DOHH2 (cell line): ENCODE measurements around the gene USP30.
A peak's percentile ranks its signal among the peaks of the same experiment; 100 is the strongest.

ENCODE experiments used
- H3F3A ChIP-seq: fragments of 200-600 bp; sonication (generic), shearing (Covaris generic); 2 replicates; pipeline ENCODE4 v1.6.0; 2016; ENCODE audit warnings: antibody characterized with exemption, mild to moderate bottlenecking; ENCODE audit not compliant: control insufficient read depth, insufficient read depth
- H3K27ac ChIP-seq: fragments of 200-600 bp; sonication (generic); 2 replicates; pipeline ENCODE4 v1.5.1; 2014; ENCODE audit warnings: low read depth, mild to moderate bottlenecking, low read length, moderate library complexity
- H3K27me3 ChIP-seq: fragments of 200-600 bp; sonication (generic); 2 replicates; pipeline ENCODE4 v1.6.1; 2014; ENCODE audit warnings: mild to moderate bottlenecking, low read length, mixed read lengths; ENCODE audit not compliant: control insufficient read depth
- H3K36me3 ChIP-seq: fragments of 200-600 bp; sonication (generic); 2 replicates; pipeline ENCODE4 v1.6.1; 2014; ENCODE audit warnings: mild to moderate bottlenecking, low read length, moderate library complexity, mixed read lengths; ENCODE audit not compliant: control insufficient read depth
- H3K4me1 ChIP-seq: fragments of 200-600 bp; sonication (generic); 2 replicates; pipeline ENCODE4 v1.6.1; 2014; ENCODE audit warnings: mild to moderate bottlenecking, low read length, mixed read lengths; ENCODE audit not compliant: control insufficient read depth
- H3K4me2 ChIP-seq: fragments of 200-600 bp; sonication (generic); 2 replicates; pipeline ENCODE4 v1.6.0; 2014; ENCODE audit warnings: mild to moderate bottlenecking, low read length, moderate library complexity
- H3K4me3 ChIP-seq: fragments of 200-600 bp; sonication (generic); 2 replicates; pipeline ENCODE4 v1.5.1; 2014; ENCODE audit warnings: mild to moderate bottlenecking, low read length, mixed read lengths
- H3K79me2 ChIP-seq: fragments of 200-600 bp; sonication (generic); 2 replicates; pipeline ENCODE4 v1.6.1; 2014; ENCODE audit warnings: mild to moderate bottlenecking, low read length, mixed read lengths; ENCODE audit not compliant: control insufficient read depth
- H3K9me2 ChIP-seq: fragments of 200-600 bp; sonication (generic); replicated peaks from 2 replicates; pipeline ENCODE4 v1.6.1; 2014; ENCODE audit warnings: mild to moderate bottlenecking, low read length, mixed read lengths; ENCODE audit not compliant: control insufficient read depth
- H3K9me3 ChIP-seq: fragments of 200-600 bp; sonication (generic); 2 replicates; pipeline ENCODE4 v1.6.1; 2014; ENCODE audit warnings: antibody characterized with exemption, low read length, mixed read lengths; ENCODE audit not compliant: control insufficient read depth, insufficient read depth
- H4K20me1 ChIP-seq: fragments of 200-600 bp; sonication (generic); 2 replicates; pipeline ENCODE4 v1.6.0; 2014; ENCODE audit warnings: low read depth, mild to moderate bottlenecking, antibody characterized with exemption, low read length, moderate library complexity; ENCODE audit not compliant: control insufficient read depth, insufficient read depth
- EZH2phosphoT487 ChIP-seq: fragments of 200-600 bp; sonication (generic); IDR thresholded peaks from 2 replicates; pipeline ENCODE4 v1.6.1; 2017; ENCODE audit warnings: borderline replicate concordance, mild to moderate bottlenecking, antibody characterized with exemption, low read length, moderate library complexity, mixed read lengths
- TF ChIP-seq, protein P1 (sequence below): fragments of 200-600 bp; sonication (generic); IDR thresholded peaks from one replicate; pipeline ENCODE4 v1.5.1; 2014; ENCODE audit warnings: antibody characterized with exemption, mild to moderate bottlenecking, low read depth, low read length; ENCODE audit not compliant: poor library complexity, severe bottlenecking

USP30 gene

DNA sequence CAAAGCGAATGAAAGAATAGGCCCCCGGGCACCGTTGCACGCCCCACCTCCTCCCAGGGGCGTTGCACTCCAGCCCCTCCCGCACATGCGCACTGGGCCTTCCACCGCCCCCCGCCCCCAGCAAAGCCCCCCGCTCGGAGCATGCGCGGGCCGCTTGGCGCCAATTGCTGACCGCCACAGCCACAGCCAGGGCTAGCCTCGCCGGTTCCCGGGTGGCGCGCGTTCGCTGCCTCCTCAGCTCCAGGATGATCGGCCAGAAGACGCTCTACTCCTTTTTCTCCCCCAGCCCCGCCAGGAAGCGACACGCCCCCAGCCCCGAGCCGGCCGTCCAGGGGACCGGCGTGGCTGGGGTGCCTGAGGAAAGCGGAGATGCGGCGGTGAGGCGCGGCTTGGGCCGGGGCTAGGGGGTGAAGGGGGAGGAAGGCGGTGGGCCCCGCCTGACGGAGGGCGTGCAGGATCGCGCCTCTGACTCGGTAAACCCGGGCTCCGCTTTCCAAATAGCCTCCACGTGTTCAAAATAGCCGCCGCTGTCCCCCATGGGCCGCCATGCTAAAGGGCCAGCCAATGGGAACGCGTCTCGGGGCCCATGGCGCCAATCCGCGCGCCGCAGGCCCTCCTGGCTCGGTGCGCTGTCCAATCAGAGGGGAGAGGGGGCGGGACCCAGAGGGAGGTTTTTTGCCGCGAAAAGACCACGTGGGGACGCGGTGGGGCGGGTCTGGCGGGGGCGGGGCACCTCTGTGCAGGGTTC, 45.2 kb downstream of the USP30 start, which contains the start of gene UNG:
Gene UNG (plus strand): TSS at position 163 of the 748 bp plus-strand sequence. CDS start 83 bp downstream, at position 246.
- Histone ChIP-seq H3K4me2 (peak within 1 kb of the TSS; percentile 93), H3K4me1 (peaks cover 33% of the 10 kb centered on the region), H3K36me3 (peaks cover 42% of the 10 kb centered on the region), H3K27ac (peak within 1 kb of the TSS; percentile 72), H4K20me1 (peaks cover 11% of the 10 kb centered on the region; the same call in 1 of the 2 replicates), H3K9me3 (no peaks in the 10 kb centered on the region), H3K79me2 (peaks cover 30% of the 10 kb centered on the region), H3K9me2 (no peaks in the 10 kb centered on the region), H3K27me3 (no peaks in the 10 kb centered on the region), H3F3A (peaks cover 3% of the 10 kb centered on the region; the same call in 1 of the 2 replicates), H3K4me3 (peak within 1 kb of the TSS; percentile 97)
- TF ChIP-seq EZH2phosphoT487 = no peak
- TF ChIP-seq, protein P1, sequence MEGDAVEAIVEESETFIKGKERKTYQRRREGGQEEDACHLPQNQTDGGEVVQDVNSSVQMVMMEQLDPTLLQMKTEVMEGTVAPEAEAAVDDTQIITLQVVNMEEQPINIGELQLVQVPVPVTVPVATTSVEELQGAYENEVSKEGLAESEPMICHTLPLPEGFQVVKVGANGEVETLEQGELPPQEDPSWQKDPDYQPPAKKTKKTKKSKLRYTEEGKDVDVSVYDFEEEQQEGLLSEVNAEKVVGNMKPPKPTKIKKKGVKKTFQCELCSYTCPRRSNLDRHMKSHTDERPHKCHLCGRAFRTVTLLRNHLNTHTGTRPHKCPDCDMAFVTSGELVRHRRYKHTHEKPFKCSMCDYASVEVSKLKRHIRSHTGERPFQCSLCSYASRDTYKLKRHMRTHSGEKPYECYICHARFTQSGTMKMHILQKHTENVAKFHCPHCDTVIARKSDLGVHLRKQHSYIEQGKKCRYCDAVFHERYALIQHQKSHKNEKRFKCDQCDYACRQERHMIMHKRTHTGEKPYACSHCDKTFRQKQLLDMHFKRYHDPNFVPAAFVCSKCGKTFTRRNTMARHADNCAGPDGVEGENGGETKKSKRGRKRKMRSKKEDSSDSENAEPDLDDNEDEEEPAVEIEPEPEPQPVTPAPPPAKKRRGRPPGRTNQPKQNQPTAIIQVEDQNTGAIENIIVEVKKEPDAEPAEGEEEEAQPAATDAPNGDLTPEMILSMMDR = no peak

DNA sequence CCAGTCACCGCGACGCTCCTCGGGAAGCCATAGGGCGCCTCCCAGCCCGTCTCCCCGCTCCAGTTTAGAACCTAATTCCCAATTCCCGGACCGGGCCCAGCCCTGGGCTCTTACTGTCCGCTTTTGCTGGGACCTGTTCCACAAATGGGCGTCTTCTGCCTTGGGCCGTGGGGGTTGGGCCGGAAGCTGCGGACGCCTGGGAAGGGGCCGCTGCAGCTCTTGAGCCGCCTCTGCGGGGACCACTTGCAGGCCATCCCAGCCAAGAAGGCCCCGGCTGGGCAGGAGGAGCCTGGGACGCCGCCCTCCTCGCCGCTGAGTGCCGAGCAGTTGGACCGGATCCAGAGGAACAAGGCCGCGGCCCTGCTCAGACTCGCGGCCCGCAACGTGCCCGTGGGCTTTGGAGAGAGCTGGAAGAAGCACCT, 45.8 kb downstream of the USP30 start:
- H3K79me2 ChIP-seq = peaks cover 24% of the 10 kb centered on the region
- peak overlapping the region; percentile 97 for H3K4me3 ChIP-seq
- H3K9me3 ChIP-seq = no peaks in the 10 kb centered on the region
- peak overlapping the region; percentile 93 for H3K4me2 ChIP-seq
- H3K27ac ChIP-seq = no peak overlapping the region
- peaks cover 11% of the 10 kb centered on the region; the same call in 1 of the 2 replicates for H4K20me1 ChIP-seq
- H3F3A ChIP-seq = peaks cover 3% of the 10 kb centered on the region; the same call in 1 of the 2 replicates
- H3K9me2 ChIP-seq = no peaks in the 10 kb centered on the region
- H3K27me3 ChIP-seq = no peaks in the 10 kb centered on the region
- TF ChIP-seq EZH2phosphoT487 = no peak
- H3K36me3 ChIP-seq = peaks cover 46% of the 10 kb centered on the region
- peaks cover 27% of the 10 kb centered on the region for H3K4me1 ChIP-seq

DNA sequence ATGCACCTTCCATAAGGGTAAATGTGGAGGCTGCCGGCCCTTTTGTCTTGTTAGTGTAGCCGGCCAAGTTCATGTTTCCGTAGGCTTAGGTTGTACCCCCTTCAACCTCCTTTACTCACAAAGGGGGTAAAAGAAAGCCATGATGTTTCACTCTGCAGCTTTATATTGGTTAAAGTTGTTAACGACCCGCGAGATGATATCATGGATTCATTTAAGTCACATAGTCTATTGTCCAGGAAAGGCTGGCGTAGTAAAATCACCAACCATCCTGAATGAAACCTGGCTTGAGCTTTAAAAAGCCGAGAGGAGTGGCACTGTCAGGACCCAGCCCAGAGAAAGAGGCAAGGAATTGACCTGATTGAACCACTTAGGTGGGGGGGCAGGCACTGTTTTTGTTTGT, 46.3 kb downstream of the USP30 start:
- Histone ChIP-seq H3F3A (peaks cover 3% of the 10 kb centered on the region; the same call in 1 of the 2 replicates), H3K79me2 (peaks cover 23% of the 10 kb centered on the region), H3K36me3 (peaks cover 51% of the 10 kb centered on the region), H3K27me3 (no peaks in the 10 kb centered on the region), H3K9me2 (no peaks in the 10 kb centered on the region), H3K4me3 (peak overlapping the region; percentile 97), H3K4me1 (peaks cover 24% of the 10 kb centered on the region), H3K4me2 (peak overlapping the region; percentile 93), H4K20me1 (peaks cover 11% of the 10 kb centered on the region; the same call in 1 of the 2 replicates), H3K27ac (no peak overlapping the region), H3K9me3 (no peaks in the 10 kb centered on the region)
- TF ChIP-seq, protein P1 = no peak
- TF ChIP-seq EZH2phosphoT487 = no peak
